Measurements from ENCODE around the gene PHGDH.
"Not testable (repeated sequence)": the region's sequence is repeated elsewhere in the genome, so short reads cannot be mapped to it uniquely, and the experiment has no call there.

Gene PHGDH

DNA sequence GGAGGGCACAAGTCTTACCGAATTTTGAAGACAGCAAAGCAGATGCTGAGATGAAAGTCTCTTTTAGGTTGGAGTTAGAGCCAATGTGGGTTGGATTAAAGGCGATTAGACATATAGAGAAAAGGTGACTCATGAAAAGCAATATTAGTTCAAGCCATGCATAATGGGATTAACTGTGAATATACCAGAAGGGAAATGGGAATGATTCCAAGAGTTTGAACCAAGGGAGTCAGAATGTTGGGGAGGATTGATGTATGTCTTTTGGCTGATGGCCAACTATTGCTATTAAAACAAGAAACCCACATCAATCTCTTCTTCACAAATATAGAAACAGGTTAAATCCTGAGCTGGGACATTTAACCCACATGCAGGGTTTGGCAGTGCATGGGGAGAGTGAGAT, 55.8 kb downstream of the PHGDH start:
- no peak for DNase-seq

DNA sequence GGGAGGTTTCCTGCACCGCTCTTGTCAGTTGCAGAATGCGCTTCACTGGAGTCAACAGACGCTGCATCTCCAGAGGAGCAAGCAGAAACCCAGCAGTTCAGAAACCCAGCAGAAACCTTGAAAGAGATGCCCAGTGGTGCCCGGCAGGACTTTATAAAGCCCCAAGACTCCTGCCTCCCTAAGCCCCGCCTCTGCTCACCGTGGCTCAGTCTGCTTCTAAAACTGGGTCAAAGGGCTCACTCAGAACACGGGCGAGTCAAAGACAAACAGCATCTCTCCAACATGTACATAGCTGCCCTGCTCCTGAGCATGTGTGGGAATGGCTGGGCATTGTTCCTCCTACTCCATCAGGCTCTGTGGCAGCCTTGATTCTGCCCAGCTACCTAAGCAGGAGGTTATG, 57.0 kb downstream of the PHGDH start, which contains the start of gene HMGCS2:
HMGCS2 (minus strand) TSS at position 128 of the 400 bp plus-strand sequence; CDS start at position 67, 61 bp downstream.
- no peak for DNase-seq

DNA sequence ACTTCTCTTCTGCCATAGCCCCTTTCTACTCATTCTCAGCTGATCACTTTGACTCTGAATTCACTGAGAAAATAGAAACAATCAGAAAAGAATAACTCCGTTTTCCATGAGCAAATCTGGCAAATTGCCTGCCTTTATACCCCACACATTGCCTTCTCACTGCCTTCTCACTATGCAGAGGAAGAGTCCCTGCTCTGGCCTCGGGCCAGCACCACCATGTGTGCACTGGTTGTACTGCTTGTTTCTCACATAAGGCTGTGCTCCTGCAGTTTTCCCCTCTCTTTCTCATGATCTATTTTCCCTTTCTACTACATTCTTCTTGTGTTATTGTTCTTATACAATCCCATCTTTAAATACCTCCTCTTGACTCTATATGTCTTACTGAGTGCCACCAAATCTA, 59.3 kb downstream of the PHGDH start:
- DNase-seq, result no peak

DNA sequence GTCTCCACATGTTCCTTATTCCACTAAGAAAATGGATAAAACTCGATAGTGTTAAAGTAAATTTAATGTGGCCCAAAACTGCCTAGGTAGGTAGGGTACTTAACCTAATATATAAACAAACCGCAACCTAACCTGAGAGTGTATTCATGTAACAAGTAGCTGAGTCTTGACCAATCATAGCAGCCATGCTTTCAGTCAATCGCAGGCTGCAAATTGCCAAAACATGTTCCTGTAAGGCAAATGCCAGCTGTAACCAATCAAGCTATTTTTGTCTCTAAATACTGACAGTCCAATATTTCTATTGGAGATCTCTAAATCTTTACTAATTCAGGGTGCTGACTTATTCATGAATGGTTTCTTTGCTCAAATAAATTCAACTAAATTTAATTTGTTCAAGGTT, 60.0 kb downstream of the PHGDH start:
- no peak for DNase-seq

DNA sequence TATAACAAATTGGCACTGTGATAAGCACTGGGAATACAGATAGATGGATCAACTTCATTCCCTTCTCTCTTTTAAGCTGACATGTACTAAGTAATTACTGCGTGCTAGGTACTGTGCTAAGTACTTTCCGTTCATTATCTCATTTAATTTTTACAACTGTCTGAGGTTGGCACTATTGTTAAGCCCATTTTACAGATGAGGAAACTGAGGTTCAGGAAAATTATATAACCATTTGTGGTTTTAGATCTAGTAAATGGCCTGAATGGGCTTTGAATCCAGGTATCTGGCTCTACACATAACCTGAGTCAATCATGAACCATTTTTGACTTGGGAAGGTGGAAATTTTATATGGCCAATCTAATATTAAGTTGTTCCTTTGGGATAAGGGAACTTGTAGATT, 60.6 kb downstream of the PHGDH start:
- no peak for DNase-seq

DNA sequence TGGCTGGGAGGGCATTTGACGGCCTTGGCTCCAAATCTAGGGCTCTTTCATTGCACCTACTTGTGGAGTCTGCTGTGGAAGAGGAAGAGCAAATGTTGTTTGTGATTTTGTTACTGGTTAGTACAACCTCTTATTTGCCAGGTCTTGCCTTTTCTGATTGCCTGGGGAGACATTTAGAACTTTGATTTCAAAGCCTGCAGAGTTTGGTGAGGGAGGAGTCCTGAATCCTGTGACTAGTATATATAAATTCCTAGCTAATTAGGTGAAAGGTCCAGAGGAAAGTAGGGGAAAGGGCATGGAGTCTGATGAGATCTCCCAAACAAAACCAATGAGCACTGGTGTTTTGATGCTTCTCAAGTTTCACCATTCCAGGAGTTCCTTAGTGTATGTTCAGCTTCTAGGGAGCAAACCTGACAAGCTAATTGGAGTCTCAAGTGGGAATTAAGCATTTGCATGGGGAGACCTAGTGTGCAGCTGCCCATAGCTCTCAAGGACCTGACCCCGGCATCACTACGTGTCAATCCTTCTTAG, 62.0 kb downstream of the PHGDH start:
- DNase-seq, result peak; percentile 17

DNA sequence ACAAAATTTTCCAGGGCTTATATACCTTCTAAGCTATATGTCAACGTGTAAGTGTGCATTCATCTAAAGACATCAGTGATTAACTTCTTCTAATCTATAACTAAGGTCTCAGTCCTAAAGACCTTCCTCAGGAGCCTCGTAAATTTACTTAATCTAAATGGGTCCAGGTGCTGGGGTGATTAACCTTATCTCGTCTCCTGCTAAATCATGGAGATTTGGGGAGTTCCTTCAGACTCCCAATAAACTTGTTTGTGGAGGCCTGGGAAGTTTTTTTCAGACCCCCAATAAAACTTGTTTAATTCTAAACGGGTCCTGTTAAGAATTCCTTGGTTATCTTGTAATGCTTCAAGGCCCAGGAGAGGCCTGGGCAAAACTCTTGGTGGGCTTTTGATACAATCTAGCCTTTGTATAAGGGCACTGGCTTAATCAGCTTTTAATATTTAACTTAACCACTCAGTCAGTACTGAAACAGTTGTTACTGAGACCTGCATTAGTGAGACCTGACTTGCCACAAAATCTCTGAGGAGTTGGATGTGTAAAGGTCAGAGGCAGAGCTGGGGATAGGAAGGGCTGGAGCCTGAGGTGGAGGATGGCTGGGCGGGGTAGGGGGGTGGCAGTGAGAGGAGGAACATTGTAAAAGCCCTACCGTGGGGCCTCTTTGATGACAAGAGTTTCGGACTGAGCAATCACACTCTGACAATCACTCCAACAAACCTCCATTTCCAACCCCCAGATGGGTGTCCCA, 63.2 kb downstream of the PHGDH start:
- DNase-seq, result no peak

DNA sequence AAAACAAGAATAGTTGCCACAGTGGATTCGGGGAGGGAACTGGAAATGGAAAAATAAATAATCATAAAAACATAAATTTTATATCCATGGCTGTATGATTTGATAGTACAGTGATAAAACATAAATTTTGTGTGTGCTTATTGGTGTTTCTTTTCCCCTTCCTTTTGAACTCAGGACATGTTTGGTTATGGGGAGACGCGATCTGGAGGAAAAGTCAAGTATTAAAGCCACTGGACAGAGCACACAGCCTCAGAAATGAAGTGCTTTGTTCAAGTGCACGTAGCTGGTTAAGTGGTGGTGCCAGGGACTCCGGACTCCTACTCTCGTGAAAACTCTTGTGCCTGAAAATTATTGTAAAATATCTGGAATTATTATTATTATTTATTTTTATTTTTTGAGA, 66.6 kb downstream of the PHGDH start:
- DNase-seq, result no peak

DNA sequence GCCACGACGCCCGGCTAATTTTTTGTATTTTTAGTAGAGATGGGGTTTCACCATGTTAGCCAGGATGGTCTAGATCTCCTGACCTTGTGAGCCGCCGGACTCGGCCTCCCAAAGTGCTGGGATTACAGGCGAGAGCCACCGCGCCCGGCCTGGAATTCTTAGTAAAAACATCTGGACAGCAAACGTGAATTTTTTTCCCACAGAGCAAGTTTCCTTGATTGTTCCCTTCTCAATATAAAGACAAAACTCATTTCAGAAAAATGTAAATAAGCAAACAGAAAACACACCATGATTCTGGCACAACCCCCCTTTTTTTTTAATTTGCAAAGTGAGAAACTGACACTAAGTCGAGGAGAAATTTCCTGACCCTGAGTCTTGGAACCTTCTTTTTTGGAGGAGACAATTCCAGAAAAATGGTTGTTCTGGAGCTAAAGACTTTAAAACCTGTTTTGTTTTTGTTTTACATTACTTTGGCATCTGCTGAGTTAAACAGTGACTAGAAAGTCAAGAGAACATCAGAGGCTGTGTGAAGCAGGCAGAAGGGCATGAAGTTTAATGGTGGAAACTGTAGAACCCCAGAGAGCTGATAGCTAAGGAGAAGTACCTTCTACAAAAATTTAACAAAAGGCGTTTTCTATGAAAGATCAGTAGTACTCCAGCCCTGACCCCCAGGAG, 67.3 kb downstream of the PHGDH start:
- DNase-seq, result no peak

DNA sequence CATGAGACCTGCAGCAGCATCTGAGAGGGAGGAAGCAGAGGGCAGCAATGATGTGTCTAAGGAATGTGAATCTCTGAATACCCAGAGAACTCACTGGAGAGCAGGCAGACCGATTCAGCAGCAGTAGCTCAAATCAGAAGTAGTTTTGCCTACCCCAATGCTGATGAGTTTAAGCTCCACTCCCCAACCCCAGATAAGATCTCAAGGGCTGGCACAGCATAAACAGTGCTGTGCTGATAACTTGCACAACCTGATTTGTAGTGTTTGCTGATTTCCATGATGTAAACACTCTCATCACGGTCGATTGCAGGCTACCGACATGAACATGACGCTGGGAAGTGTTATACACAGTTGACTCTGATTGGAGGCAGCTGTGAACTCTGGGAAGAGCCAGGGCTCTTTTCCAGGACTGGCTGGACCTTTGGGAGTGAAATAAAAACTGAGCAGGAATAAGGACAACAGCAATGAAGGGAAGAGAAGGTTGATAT, 68.2 kb downstream of the PHGDH start:
- no peak for DNase-seq

DNA sequence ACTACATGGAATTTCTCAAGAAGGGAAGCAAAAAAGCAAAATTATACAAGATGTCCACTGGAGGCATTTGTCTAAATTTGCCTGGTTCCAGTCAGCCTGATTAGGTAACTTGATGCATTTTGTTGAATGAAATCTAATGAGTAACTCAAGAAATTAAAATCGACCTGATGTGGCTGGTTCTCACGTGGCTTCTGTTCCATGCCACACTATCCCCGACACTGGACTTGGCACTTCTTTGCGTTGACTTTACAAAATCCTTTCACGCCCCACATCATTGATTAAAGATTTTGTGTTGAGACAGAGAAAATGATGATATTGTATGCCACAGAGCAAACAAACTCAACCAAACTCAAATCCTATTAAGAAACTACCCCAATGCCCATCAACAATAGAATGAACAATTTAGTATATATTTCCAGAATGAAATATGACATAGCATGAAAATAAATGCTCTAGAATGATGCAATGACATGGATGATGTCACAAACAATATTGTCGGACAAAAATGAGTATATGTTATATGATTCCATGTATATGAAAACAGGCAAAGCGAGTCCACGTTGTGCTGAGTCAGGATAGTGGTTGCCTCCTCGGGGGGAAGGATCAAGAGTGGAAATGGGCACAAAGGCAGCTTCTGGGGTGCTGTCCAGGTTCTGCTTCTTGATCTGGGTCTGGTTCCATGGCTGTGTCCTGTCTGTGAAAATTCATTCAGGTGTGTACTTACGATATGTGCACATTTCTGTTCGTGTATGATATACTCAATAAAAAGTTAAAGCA, 69.9 kb downstream of the PHGDH start:
- no peak for DNase-seq

DNA sequence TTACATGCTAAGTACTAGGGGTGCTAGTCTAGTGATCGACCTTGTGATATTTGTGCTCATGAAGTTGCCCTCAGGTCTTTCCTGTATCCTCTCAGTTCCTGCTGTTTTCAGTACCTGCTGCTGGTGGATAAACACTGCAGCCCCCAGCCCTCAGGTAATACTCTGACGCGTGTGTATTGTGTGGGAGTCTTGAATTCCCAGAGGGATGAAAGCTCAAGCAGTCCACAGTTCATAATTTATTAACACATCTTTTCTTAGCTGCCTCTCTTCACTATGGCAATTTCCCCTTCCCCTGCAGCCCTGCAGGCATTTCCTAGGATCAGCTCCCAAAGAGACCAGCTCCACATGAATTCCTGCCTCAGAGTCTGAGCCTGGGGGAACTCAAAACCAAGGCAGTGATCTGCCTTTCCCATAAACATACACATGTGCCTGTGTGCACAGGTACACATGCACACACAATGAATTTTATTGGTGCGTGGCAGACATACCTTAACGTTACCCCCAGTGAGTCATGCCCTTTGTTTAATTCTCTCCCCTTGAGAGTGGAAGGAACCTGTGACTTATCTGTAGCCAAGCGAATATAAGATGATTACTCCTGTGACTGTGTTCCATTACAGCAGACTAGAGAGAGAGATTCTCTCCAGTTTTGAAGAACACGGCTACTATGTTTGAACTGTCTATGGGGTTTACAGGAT, 71.0 kb downstream of the PHGDH start:
- no peak for DNase-seq

DNA sequence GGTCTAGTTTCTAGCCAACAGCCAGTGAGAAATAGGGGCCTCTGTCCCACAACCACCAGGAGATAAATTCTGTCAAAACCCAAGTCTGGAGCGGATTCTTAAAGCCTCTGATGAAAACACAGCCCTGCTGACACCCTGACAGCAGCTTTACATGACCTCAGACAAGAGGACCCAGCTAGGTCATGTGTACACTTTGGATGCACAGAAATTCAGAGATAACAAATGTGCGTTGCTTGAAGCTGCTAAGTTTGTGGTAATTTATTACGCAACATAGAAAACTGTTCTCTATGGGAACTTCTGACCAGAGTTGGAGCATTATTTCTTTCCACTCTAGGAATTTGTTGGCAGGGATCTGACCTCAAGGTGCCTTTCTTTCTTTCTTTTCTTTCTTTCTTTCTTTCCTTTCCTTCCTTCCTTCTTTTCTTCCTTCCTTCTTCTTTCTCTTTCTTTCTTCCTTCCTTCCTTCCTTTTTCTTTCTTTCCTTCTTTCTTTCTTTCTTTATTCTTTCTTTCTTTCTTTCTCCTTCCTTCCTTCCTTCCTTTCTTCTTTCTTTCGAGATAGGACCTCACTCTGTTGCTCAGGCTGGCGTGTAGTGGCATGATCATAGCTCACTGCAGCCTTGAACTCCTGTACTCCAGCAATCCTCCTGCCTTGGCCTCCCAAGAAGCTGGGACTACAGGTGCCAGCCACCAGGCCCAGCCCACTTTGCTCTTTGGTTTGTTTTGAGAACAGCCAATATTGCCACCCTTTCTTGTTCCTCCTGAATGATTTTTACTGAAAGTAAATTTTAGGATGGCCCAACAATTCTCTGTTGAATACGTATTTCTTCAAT, 71.8 kb downstream of the PHGDH start:
- DNase-seq, result no peak

DNA sequence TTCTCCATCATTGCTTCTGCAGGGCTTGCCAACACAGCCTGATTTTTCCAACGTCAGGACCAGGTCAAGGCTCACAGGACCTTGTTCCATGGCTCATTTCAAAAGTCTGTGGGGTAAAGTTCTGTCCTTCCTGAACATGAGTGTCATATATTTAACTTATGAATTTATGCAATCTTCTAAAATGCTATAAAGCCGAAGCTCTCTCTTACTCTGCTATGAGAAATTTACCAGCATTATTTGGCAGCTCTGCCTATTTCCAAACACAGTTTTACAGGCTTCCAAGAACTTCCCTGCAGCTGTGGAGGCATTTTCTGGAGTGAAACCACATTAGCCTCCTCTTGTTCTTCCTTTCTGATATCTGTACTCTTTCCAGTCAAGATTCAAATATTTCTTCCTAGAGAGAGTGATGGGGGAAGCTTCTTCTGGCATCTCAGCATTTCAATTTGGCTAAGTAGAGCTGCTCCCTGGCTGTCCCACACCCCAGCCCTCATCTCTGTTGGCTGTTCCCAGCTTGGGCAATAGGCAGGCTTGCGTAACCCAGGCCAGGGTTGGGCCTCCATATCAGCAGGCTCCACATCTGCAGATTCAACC, 72.6 kb downstream of the PHGDH start:
- DNase-seq, result no peak

DNA sequence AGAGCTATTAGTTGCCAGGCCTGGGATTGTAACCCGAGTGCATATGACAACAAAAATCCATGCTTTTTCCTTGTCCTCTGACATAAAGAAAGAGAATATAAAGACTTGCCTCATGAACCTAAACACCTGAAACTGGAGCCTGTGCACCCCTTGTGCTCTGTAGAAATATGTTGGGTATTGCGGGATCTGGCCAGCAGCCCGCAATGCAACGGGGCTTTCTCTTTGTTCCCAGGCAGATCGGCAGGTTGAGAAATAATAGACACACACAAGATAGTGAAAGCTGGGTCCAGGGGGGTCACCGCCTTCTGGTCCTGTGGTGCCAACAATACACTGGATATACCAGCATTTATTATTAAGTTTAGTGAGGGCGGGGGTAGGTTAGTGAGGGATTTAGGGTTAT, 74.3 kb downstream of the PHGDH start:
- DNase-seq, result not testable (repeated sequence)

DNA sequence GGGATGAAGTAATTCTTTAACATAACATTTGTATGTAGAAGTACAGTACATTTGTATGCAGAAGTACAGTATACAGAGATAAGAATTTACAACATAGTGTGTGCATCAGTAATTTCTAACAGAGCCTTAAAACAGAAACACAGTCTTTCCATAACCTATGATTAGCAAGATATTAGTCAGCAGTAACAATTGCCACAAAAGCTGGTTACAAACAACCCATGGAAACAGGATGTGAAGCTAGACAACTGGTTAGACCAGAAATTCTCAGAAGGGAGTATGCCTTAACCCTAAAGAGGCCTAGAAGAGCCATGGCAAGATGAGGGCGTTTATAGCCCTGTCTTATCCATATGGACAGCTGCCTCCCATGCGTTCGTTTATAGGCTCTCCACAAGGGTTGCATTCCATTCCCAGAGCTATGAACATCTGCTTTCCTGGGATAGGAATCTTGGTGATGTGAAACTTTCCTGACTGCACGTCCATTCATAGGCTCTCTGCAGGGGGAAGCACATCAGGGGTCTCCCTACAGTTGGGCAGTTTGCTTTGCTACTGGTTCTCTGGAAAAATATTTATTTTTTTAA, 74.8 kb downstream of the PHGDH start:
- DNase-seq, result not testable (repeated sequence)

DNA sequence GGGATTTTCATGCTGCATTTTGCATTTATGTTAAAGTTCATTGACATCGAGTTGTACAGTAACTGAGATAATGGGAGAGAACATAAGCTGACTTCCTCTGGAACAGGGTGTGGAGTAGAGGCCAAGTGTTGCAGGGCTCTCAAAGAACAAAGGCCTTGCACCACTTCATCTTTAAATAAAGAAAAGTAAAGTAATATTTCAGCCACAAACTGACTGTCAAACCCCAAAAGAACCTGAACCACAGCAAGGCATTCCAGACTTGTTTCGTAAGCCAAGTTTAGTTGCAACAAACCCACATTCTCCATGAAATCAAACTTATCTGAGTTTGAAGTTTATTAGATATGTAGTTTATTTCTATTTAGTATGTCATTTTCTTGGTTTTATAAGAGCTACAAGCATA, 76.0 kb downstream of the PHGDH start:
- no peak for DNase-seq

DNA sequence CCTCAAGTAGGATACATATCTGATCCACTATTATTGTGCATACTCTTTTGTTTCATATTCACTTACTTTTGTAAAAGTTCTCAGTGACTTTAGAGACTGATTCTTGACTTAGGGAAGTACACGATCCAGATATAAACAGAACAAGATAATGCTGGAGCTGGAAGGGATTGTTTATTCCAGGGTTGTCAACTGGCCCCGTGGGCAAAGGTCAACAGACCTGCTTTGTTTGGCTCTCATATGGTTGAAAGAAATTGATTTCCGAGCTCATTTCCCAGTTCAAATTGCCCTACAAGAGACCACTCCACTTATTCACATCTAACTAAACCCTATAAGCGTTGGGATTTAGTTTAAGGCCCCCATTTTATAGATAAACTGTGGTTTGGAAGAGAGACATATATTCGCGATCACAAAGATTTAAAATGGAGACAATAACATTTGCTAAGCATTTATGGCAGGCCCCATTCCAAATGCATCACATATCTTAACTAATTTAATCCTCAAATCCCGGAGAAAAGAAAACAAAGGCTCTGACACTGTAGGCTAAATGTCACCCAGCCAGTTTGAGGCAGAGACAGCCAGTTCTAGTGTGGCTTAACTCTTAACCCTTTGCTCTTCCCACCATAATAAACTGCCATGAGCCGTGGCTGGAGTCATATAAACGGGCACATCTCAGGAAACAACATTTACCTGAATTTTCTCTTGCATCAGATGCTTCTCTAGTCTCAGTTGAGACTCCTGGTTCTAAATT, 78.9 kb downstream of the PHGDH start:
- DNase-seq, result no peak

DNA sequence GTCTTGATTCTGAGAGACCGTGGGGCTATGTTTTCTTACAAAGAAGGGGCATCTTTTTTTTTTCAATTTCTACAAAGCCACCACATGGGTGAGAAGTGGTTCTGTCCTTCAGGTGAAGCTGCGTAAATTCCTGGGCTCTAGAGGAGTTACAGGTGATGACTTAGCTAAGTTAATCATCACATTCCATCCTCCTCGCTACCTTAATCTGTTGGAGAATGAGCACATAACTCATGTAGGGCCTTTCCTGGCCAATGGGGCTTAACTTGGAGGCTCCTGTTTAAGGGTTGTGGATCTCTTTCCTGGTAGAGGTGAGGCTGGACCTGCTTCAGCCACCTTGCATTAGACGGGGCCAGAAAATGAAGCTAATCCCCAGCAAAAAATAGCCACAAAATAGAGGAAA, 79.6 kb downstream of the PHGDH start:
- no peak for DNase-seq
